Gastrocnemius medialis (tissue), 4 donors: ENCODE measurements around the gene HSDL2. TPM values are rescaled to one million over a fixed set of nuclear protein-coding genes. Genes with fewer than 3 reads are reported as not detected.

Experiments used
- ATAC-seq, 2 donors: fragments of 150-250 bp; one replicate each; pipeline ENCODE4 v1.9.1; 2016
- DNase-seq, 2 donors: peaks; one replicate each; pipeline ENCODE4 v3.0.0-alpha.2; 2019
- H3K27ac ChIP-seq, 4 donors: fragments of 200-600 bp; sonication (generic); 1 replicate in 1 of 4; 2 replicates in 3 of 4; pipeline ENCODE4 v1.5.1; 2016 to 2018; ENCODE audit warnings: mild to moderate bottlenecking in 2 of 4, moderate library complexity in 1 of 4
- H3K27me3 ChIP-seq, 3 donors: fragments of 200-600 bp; sonication (generic) in 2 of 3; 1 replicate in 1 of 3; 2 replicates in 2 of 3; pipeline versions ENCODE4 v1.5.1 to v1.6.0; 2016 to 2019; ENCODE audit warnings: mild to moderate bottlenecking in 1 of 3, moderate library complexity in 1 of 3
- H3K36me3 ChIP-seq, 2 donors: fragments of 200-600 bp; sonication (generic) in 1 of 2; one replicate each; pipeline ENCODE4 v1.5.1; 2017 to 2018
- H3K4me1 ChIP-seq, 2 donors: fragments of 200-600 bp; sonication (generic) in 1 of 2; one replicate each; pipeline ENCODE4 v1.5.1; 2016 to 2017; ENCODE audit warnings: mild to moderate bottlenecking in 2 of 2
- H3K4me3 ChIP-seq, 4 donors: fragments of 200-600 bp; sonication (generic) in 3 of 4; 1 replicate in 1 of 4; 2 replicates in 3 of 4; pipeline ENCODE4 v1.5.1; 2016 to 2019; ENCODE audit warnings: mild to moderate bottlenecking in 2 of 4
- H3K9me3 ChIP-seq, 3 donors: fragments of 200-600 bp; sonication (generic) in 2 of 3; 1 replicate in 1 of 3; 2 replicates in 2 of 3; pipeline ENCODE4 v1.5.1; 2016 to 2019
- CTCF ChIP-seq, 5 experiments: fragments of 450-650 bp in 3 of 5; fragments of 200-600 bp in 2 of 5; sonication (generic) in 2 of 5; IDR thresholded peaks in 4 of 5; conservative IDR thresholded peaks in 1 of 5; 1 replicate in 4 of 5; 2 replicates in 1 of 5; pipeline ENCODE4 v1.5.1; 2016 to 2019; ENCODE audit warnings: antibody characterized with exemption in 5 of 5, mild to moderate bottlenecking in 3 of 5, moderate library complexity in 3 of 5
- POLR2A ChIP-seq, 2 donors: fragments of 450-650 bp; IDR thresholded peaks; one replicate each; pipeline ENCODE4 v1.6.1; 2017; ENCODE audit warnings: antibody characterized with exemption in 2 of 2, mild to moderate bottlenecking in 2 of 2, moderate library complexity in 2 of 2
- in situ Hi-C, 4 donors: fragments of 200-750 bp; cut with MboI; loops; one replicate each; pipeline versions ENCODE4 v1.15.0 to v1.8.0; 2017; ENCODE audit warnings: low sequenced_read_pairs in 4 of 4
- intact Hi-C: fragments of 100-400 bp; cut with DNase I; formaldehyde crosslinking; loops from one replicate; pipeline ENCODE4 v1.15.1; 2023; ENCODE audit warnings: low total_unique reads
- total RNA-seq, 4 donors: library from RNA; depleted of rRNA; stranded (reverse); fragments of >200 nt; gene quantifications; one replicate each; pipeline versions ENCODE4 v1.1.0 to v1.2.3, GENCODE V29; 2016

Gene HSDL2
- total RNA-seq, 4 donors from 2014 or later, result 68.9 to 106 (median 93.5) TPM

- in situ Hi-C loops, result no loop called here
Measured at GRCh38 chr9:112396416-112396815, 16.5 kb downstream of the HSDL2 start.

GRCh38 chr9:112396872-112397271 is 17.0 kb downstream of the HSDL2 start:
- TF ChIP-seq CTCF (IDR thresholded peaks at IDR 0.05 in 4 of 5, conservative IDR thresholded peaks at IDR 0.05 in 1 of 5) (no peak), POLR2A (IDR thresholded peaks at IDR 0.05) (no peak)
- H3K4me1 ChIP-seq, result peaks cover 0 to 15% of the 10 kb centered on the region in 2 donors
- H3K4me3 ChIP-seq, result no peak overlapping the region
- H3K9me3 ChIP-seq, result no peaks in the 10 kb centered on the region
- ATAC-seq (no peak), DNase-seq (no peak)
- intact Hi-C loops, result no loop called here
- H3K36me3 ChIP-seq, result no peaks in the 10 kb centered on the region
- no peaks in the 10 kb centered on the region for H3K27me3 ChIP-seq
- in situ Hi-C loops, result no loop called here
- H3K27ac ChIP-seq, result peak overlapping the region in 1 of 4 donors; percentile 24

More at GRCh38 chr9:112396416-112396815, 16.5 kb downstream of the HSDL2 start:
- H3K27ac ChIP-seq, result peak overlapping the region in 1 of 4 donors; percentile 24
- peaks cover 0 to 15% of the 10 kb centered on the region in 2 donors for H3K4me1 ChIP-seq
- TF ChIP-seq CTCF (IDR thresholded peaks at IDR 0.05 in 4 of 5, conservative IDR thresholded peaks at IDR 0.05 in 1 of 5) (no peak), POLR2A (IDR thresholded peaks at IDR 0.05) (no peak)
- H3K36me3 ChIP-seq, result no peaks in the 10 kb centered on the region
- intact Hi-C loops, result no loop called here
- ATAC-seq (no peak), DNase-seq (no peak)
- H3K27me3 ChIP-seq, result no peaks in the 10 kb centered on the region
- H3K9me3 ChIP-seq, result no peaks in the 10 kb centered on the region
- no peak overlapping the region for H3K4me3 ChIP-seq

GRCh38 chr9:112401175-112401815 is 21.4 kb downstream of the HSDL2 start:
- peaks cover 0 to 9% of the 10 kb centered on the region in 2 donors for H3K36me3 ChIP-seq
- in situ Hi-C loops (no loop called here), intact Hi-C loops (no loop called here)
- TF ChIP-seq POLR2A (IDR thresholded peaks at IDR 0.05) (no peak), CTCF (IDR thresholded peaks at IDR 0.05 in 4 of 5, conservative IDR thresholded peaks at IDR 0.05 in 1 of 5) (no peak)
- H3K4me3 ChIP-seq, result no peak overlapping the region
- H3K4me1 ChIP-seq, result no peaks in the 10 kb centered on the region
- no peaks in the 10 kb centered on the region for H3K9me3 ChIP-seq
- no peaks in the 10 kb centered on the region for H3K27me3 ChIP-seq
- ATAC-seq, result no peak
- no peak overlapping the region for H3K27ac ChIP-seq
- DNase-seq, result no peak

- Histone ChIP-seq H3K27ac (no peak overlapping the region), H3K4me3 (no peak overlapping the region), H3K4me1 (no peaks in the 10 kb centered on the region), H3K27me3 (no peaks in the 10 kb centered on the region), H3K36me3 (peaks cover 0 to 33% of the 10 kb centered on the region in 2 donors), H3K9me3 (no peaks in the 10 kb centered on the region)
- intact Hi-C loops, result no loop called here
- TF ChIP-seq POLR2A (IDR thresholded peaks at IDR 0.05) (no peak), CTCF (IDR thresholded peaks at IDR 0.05 in 4 of 5, conservative IDR thresholded peaks at IDR 0.05 in 1 of 5) (no peak)
- ATAC-seq (no peak), DNase-seq (no peak)
- in situ Hi-C loops, result no loop called here
Measured at GRCh38 chr9:112403614-112404201, 23.8 kb downstream of the HSDL2 start.
